Upper lobe of left lung (tissue), 6 donors: ENCODE data around the gene PARD3B. TPM values are rescaled to one million over a fixed set of nuclear protein-coding genes. Genes with fewer than 3 reads are reported as not detected.
A peak's percentile ranks its signal among the peaks of the same experiment; 100 is the strongest.

ENCODE experiments used
- ATAC-seq, 2 donors: fragments of 200-7000 bp; cut with Tn5 transposase; one replicate each; pipeline ENCODE4 v1.9.1; 2022; ENCODE audit warnings: mild to moderate bottlenecking in 2 of 2, moderate library complexity in 2 of 2; ENCODE audit not compliant: low FRiP score in 2 of 2
- DNase-seq, 2 donors: peaks; one replicate each; pipeline ENCODE4 v3.0.0-alpha.2; 2019 to 2020
- H3K27ac ChIP-seq, 4 donors: fragments of 200-600 bp; sonication (generic); one replicate each; pipeline ENCODE4 v1.5.1; 2016 to 2019
- H3K27me3 ChIP-seq, 4 donors: fragments of 200-600 bp; sonication (generic); one replicate each; pipeline ENCODE4 v1.5.1; 2017 to 2019
- H3K36me3 ChIP-seq, 4 donors: fragments of 200-600 bp; sonication (generic); one replicate each; pipeline ENCODE4 v1.5.1; 2016 to 2019
- H3K4me1 ChIP-seq, 4 donors: fragments of 200-600 bp; sonication (generic); one replicate each; pipeline ENCODE4 v1.5.1; 2018 to 2019
- H3K4me3 ChIP-seq, 4 donors: fragments of 200-600 bp; sonication (generic); one replicate each; pipeline ENCODE4 v1.5.1; 2017 to 2019; ENCODE audit warnings: mild to moderate bottlenecking in 2 of 4, moderate library complexity in 1 of 4
- H3K9me3 ChIP-seq, 4 donors: fragments of 200-600 bp; sonication (generic); one replicate each; pipeline ENCODE4 v1.5.1; 2018 to 2019
- CTCF ChIP-seq, 6 experiments: fragments of 450-650 bp in 4 of 6; fragments of 200-600 bp in 2 of 6; sonication (generic) in 2 of 6; IDR thresholded peaks; one replicate each; pipeline ENCODE4 v1.5.1; 2016 to 2019; ENCODE audit warnings: antibody characterized with exemption in 6 of 6
- EP300 ChIP-seq, 4 donors: sonication (generic); formaldehyde crosslinking; IDR thresholded peaks; one replicate each; pipeline ENCODE4 v1.5.1; 2017; ENCODE audit warnings: antibody characterized with exemption in 4 of 4, control low read depth in 2 of 4
- POLR2A ChIP-seq, 4 donors: fragments of 450-650 bp; IDR thresholded peaks; one replicate each; pipeline ENCODE4 v1.5.1; 2016 to 2017; ENCODE audit warnings: antibody characterized with exemption in 4 of 4, mild to moderate bottlenecking in 2 of 4
- POLR2AphosphoS5 ChIP-seq, 2 donors: sonication (generic); formaldehyde crosslinking; IDR thresholded peaks; one replicate each; pipeline ENCODE4 v1.5.1; 2017; ENCODE audit warnings: antibody characterized with exemption in 2 of 2
- WGBS, 2 donors: methylation state at CpG; one replicate each; pipeline ENCODE4 v1.1.5; 2017 to 2018; 5-methylcytosine and 5-hydroxymethylcytosine counted together
- total RNA-seq, 6 donors: library from RNA; depleted of rRNA in 4 of 6; stranded (reverse); fragments of >200 nt in 4 of 6; gene quantifications; one replicate each; pipeline versions ENCODE4 v1.1.0 to v1.2.1, GENCODE V29; 2016 to 2021
- donor health status: DM: no; HTN: no; CAD: no; lungs with moderate emphysema.
- donor health status: DM: no; HTN: yes; CAD: no; lungs with severe emphysema.

Gene PARD3B
- total RNA-seq, 6 donors from 2014 or later, result 17.8 to 44.9 (median 24.2) TPM

GRCh38 chr2:205465791-205466190 is 920.5 kb downstream of the PARD3B start:
- Histone ChIP-seq H3K9me3 (no peaks in the 10 kb centered on the region), H3K27me3 (no peaks in the 10 kb centered on the region), H3K36me3 (no peaks in the 10 kb centered on the region), H3K4me3 (no peak overlapping the region), H3K4me1 (no peaks in the 10 kb centered on the region), H3K27ac (no peak overlapping the region)
- WGBS, 2 donors, result 79 to 81% methylated on average over 3 of the region's 3 CpGs
- ATAC-seq, result no peak
- DNase-seq, result no peak
- no peak for TF ChIP-seq EP300 (IDR thresholded peaks at IDR 0.05)
- no peak for TF ChIP-seq POLR2AphosphoS5 (IDR thresholded peaks at IDR 0.05)
- no peak for TF ChIP-seq POLR2A (IDR thresholded peaks at IDR 0.05)
- TF ChIP-seq CTCF (IDR thresholded peaks at IDR 0.05), result no peak

GRCh38 chr2:205471776-205472175 is 926.5 kb downstream of the PARD3B start:
- Histone ChIP-seq H3K4me3 (no peak overlapping the region), H3K9me3 (no peaks in the 10 kb centered on the region), H3K36me3 (no peaks in the 10 kb centered on the region), H3K4me1 (no peaks in the 10 kb centered on the region), H3K27me3 (no peaks in the 10 kb centered on the region), H3K27ac (no peak overlapping the region)
- ATAC-seq, result no peak
- TF ChIP-seq CTCF (IDR thresholded peaks at IDR 0.05) (no peak), POLR2AphosphoS5 (IDR thresholded peaks at IDR 0.05) (no peak), POLR2A (IDR thresholded peaks at IDR 0.05) (no peak), EP300 (IDR thresholded peaks at IDR 0.05) (no peak)
- WGBS, 2 donors, result 85 to 98% methylated on average over 2 of the region's 2 CpGs
- DNase-seq, result no peak

GRCh38 chr2:205473791-205474190 is 928.5 kb downstream of the PARD3B start:
- TF ChIP-seq CTCF (IDR thresholded peaks at IDR 0.05), result no peak
- no peak for TF ChIP-seq POLR2A (IDR thresholded peaks at IDR 0.05)
- no peak for TF ChIP-seq POLR2AphosphoS5 (IDR thresholded peaks at IDR 0.05)
- TF ChIP-seq EP300 (IDR thresholded peaks at IDR 0.05), result no peak
- no peak overlapping the region for H3K4me3 ChIP-seq
- no peak overlapping the region for H3K27ac ChIP-seq
- H3K9me3 ChIP-seq, result no peaks in the 10 kb centered on the region
- no peaks in the 10 kb centered on the region for H3K4me1 ChIP-seq
- H3K27me3 ChIP-seq, result no peaks in the 10 kb centered on the region
- DNase-seq (no peak), ATAC-seq (no peak)
- 91 to 92% methylated on average over 3 of the region's 3 CpGs for WGBS, 2 donors
- H3K36me3 ChIP-seq, result no peaks in the 10 kb centered on the region

GRCh38 chr2:205474741-205475415 is 929.6 kb downstream of the PARD3B start:
- 83 to 88% methylated on average over 6 of the region's 6 CpGs for WGBS, 2 donors

More at GRCh38 chr2:205474741-205475415, 929.6 kb downstream of the PARD3B start:
- TF ChIP-seq EP300 (IDR thresholded peaks at IDR 0.05) (no peak), POLR2AphosphoS5 (IDR thresholded peaks at IDR 0.05) (no peak), POLR2A (IDR thresholded peaks at IDR 0.05) (no peak), CTCF (IDR thresholded peaks at IDR 0.05) (no peak)
- no peaks in the 10 kb centered on the region for H3K4me1 ChIP-seq
- DNase-seq, result no peak
- no peak overlapping the region for H3K4me3 ChIP-seq
- H3K36me3 ChIP-seq, result no peaks in the 10 kb centered on the region
- no peaks in the 10 kb centered on the region for H3K9me3 ChIP-seq
- H3K27me3 ChIP-seq, result no peaks in the 10 kb centered on the region
- H3K27ac ChIP-seq, result no peak overlapping the region
- ATAC-seq, result peak in 1 of 2 donors; percentile 46
